Vagina (tissue), 2 donors: ENCODE measurements around the gene MEF2D. TPM values are rescaled to one million over a fixed set of nuclear protein-coding genes. Genes with fewer than 3 reads are reported as not detected.
A peak's percentile ranks its signal among the peaks of the same experiment; 100 is the strongest.

ENCODE experiments used
- DNase-seq, 2 donors: peaks; one replicate each; pipeline ENCODE4 v3.0.0-alpha.2; 2017; ENCODE audit errors: extremely low spot score in 2 of 2
- H3K27ac ChIP-seq: fragments of 200-600 bp; sonication (generic); one replicate; pipeline ENCODE4 v1.5.1; 2019
- H3K27me3 ChIP-seq: fragments of 200-600 bp; sonication (generic); one replicate; pipeline ENCODE4 v1.5.1; 2019
- H3K36me3 ChIP-seq, 2 donors: fragments of 200-600 bp; sonication (generic); one replicate each; pipeline ENCODE4 v1.5.1; 2017 to 2019
- H3K4me1 ChIP-seq: fragments of 200-600 bp; sonication (generic); one replicate; pipeline ENCODE4 v1.5.1; 2019
- H3K4me3 ChIP-seq, 2 donors: fragments of 200-600 bp; sonication (generic); 1 replicate in 1 of 2; 2 replicates in 1 of 2; pipeline ENCODE4 v1.5.1; 2016 to 2019
- H3K9me3 ChIP-seq: fragments of 200-600 bp; sonication (generic); one replicate; pipeline ENCODE4 v1.5.1; 2019
- CTCF ChIP-seq, 3 experiments: fragments of 450-650 bp in 2 of 3; fragments of 200-600 bp in 1 of 3; sonication (generic) in 1 of 3; IDR thresholded peaks; one replicate each; pipeline ENCODE4 v1.5.1; 2017 to 2019; ENCODE audit warnings: antibody characterized with exemption in 3 of 3, mild to moderate bottlenecking in 2 of 3, moderate library complexity in 2 of 3
- POLR2A ChIP-seq, 2 donors: fragments of 450-650 bp; IDR thresholded peaks; one replicate each; pipeline ENCODE4 v1.6.1; 2017; ENCODE audit warnings: antibody characterized with exemption in 2 of 2, mild to moderate bottlenecking in 2 of 2, moderate library complexity in 2 of 2
- POLR2AphosphoS5 ChIP-seq, 2 donors: sonication (generic); formaldehyde crosslinking; IDR thresholded peaks; one replicate each; pipeline ENCODE4 v1.9.0; 2017; ENCODE audit warnings: antibody characterized with exemption in 2 of 2, mild to moderate bottlenecking in 2 of 2, low read depth in 1 of 2; ENCODE audit not compliant: insufficient read depth in 1 of 2
- intact Hi-C: fragments of 100-400 bp; cut with DNase I; formaldehyde crosslinking; loops from one replicate; pipeline ENCODE4 v1.15.1; 2023
- total RNA-seq: library from RNA; depleted of rRNA; stranded (reverse); fragments of >200 nt; gene quantifications from one replicate; pipeline ENCODE4 v1.2.3, GENCODE V29; 2016

Gene MEF2D
- total RNA-seq, 1 donor from 2014 or later: 33.9 TPM

- no peaks in the 10 kb centered on the region for H3K36me3 ChIP-seq
- DNase-seq: no peak
- H3K4me1 ChIP-seq: peaks cover 8% of the 10 kb centered on the region
- no peak overlapping the region for H3K27ac ChIP-seq
- intact Hi-C loops: loop anchor here (5.0 kb wide), 1 partner anchor 152 kb away; no protein-coding TSS in a partner anchor
- H3K27me3 ChIP-seq: no peaks in the 10 kb centered on the region
- no peaks in the 10 kb centered on the region for H3K9me3 ChIP-seq
- no peak for TF ChIP-seq CTCF (IDR thresholded peaks at IDR 0.05)
- TF ChIP-seq POLR2AphosphoS5 (IDR thresholded peaks at IDR 0.05; ENCODE audit: insufficient read depth in 1 of 2, low read depth in 1 of 2): no peak
- H3K4me3 ChIP-seq: no peak overlapping the region
Measured at GRCh38 chr1:156455362-156455761, 45.2 kb downstream of the MEF2D start.

- Histone ChIP-seq H3K4me3 (no peak overlapping the region), H3K4me1 (peaks cover 6% of the 10 kb centered on the region), H3K27ac (no peak overlapping the region), H3K27me3 (no peaks in the 10 kb centered on the region), H3K36me3 (no peaks in the 10 kb centered on the region), H3K9me3 (no peaks in the 10 kb centered on the region)
- no peak for TF ChIP-seq POLR2AphosphoS5 (IDR thresholded peaks at IDR 0.05; ENCODE audit: insufficient read depth in 1 of 2, low read depth in 1 of 2)
- intact Hi-C loops: no loop called here
- DNase-seq: no peak
Measured at GRCh38 chr1:156452907-156453306, 47.7 kb downstream of the MEF2D start.

- DNase-seq: no peak
- TF ChIP-seq POLR2A (IDR thresholded peaks at IDR 0.05): no peak
- no peak for TF ChIP-seq POLR2AphosphoS5 (IDR thresholded peaks at IDR 0.05; ENCODE audit: insufficient read depth in 1 of 2, low read depth in 1 of 2)
- no peak for TF ChIP-seq CTCF (IDR thresholded peaks at IDR 0.05)
- intact Hi-C loops: no loop called here
- H3K36me3 ChIP-seq: no peaks in the 10 kb centered on the region
- no peak overlapping the region for H3K27ac ChIP-seq
- no peaks in the 10 kb centered on the region for H3K4me1 ChIP-seq
- H3K27me3 ChIP-seq: no peaks in the 10 kb centered on the region
- no peak overlapping the region for H3K4me3 ChIP-seq
- no peaks in the 10 kb centered on the region for H3K9me3 ChIP-seq
Measured at GRCh38 chr1:156451505-156452160, 48.9 kb downstream of the MEF2D start.

- TF ChIP-seq POLR2A (IDR thresholded peaks at IDR 0.05) (no peak), POLR2AphosphoS5 (IDR thresholded peaks at IDR 0.05; ENCODE audit: insufficient read depth in 1 of 2, low read depth in 1 of 2) (no peak), CTCF (IDR thresholded peaks at IDR 0.05) (no peak)
- H3K9me3 ChIP-seq: no peaks in the 10 kb centered on the region
- no peak overlapping the region for H3K27ac ChIP-seq
- no peaks in the 10 kb centered on the region for H3K4me1 ChIP-seq
- intact Hi-C loops: no loop called here
- no peaks in the 10 kb centered on the region for H3K27me3 ChIP-seq
- no peak overlapping the region for H3K4me3 ChIP-seq
- DNase-seq: no peak
- no peaks in the 10 kb centered on the region for H3K36me3 ChIP-seq
Measured at GRCh38 chr1:156448134-156448967, 52.2 kb downstream of the MEF2D start.

GRCh38 chr1:156445789-156446263 is 54.7 kb downstream of the MEF2D start:
- TF ChIP-seq CTCF (IDR thresholded peaks at IDR 0.05) (peak; percentile 88 to 90 (median 89)), POLR2AphosphoS5 (IDR thresholded peaks at IDR 0.05; ENCODE audit: insufficient read depth in 1 of 2, low read depth in 1 of 2) (no peak)
- H3K4me1 ChIP-seq: no peaks in the 10 kb centered on the region
- H3K4me3 ChIP-seq: no peak overlapping the region
- H3K27me3 ChIP-seq: no peaks in the 10 kb centered on the region
- no peaks in the 10 kb centered on the region for H3K36me3 ChIP-seq
- intact Hi-C loops: no loop called here
- no peak overlapping the region for H3K27ac ChIP-seq
- no peak for DNase-seq
- H3K9me3 ChIP-seq: no peaks in the 10 kb centered on the region
